Stimulated activated CD8-positive, alpha-beta memory T cell treated with anti-CD3 and anti-CD28 coated beads, Interleukin-15, amount 100 ng/mL, for 4 hours (primary cell): ENCODE results near the gene LOXHD1.

Experiments used
- DNase-seq, 2 donors: peaks; one replicate each; pipeline ENCODE4 v3.0.0-alpha.2; 2020; ENCODE audit warnings: low read depth in 2 of 2

Gene LOXHD1

GRCh38 chr18:46657115-46657955 lies at the start of gene LOXHD1:
Gene LOXHD1 (minus strand): TSS chr18:46657220. CDS start chr18:46657033, 187 bp downstream.
- DNase-seq: no peak

GRCh38 chr18:46705521-46705920 lies 48.5 kb upstream of the LOXHD1 start:
- DNase-seq: no peak

- no peak for DNase-seq
These were observed 47.8 kb upstream of the LOXHD1 start for GRCh38 chr18:46704816-46705215.

GRCh38 chr18:46704189-46704588 lies 47.2 kb upstream of the LOXHD1 start:
- no peak for DNase-seq

GRCh38 chr18:46702471-46702870 lies 45.5 kb upstream of the LOXHD1 start:
- no peak for DNase-seq

- DNase-seq: no peak
These were observed 43.2 kb upstream of the LOXHD1 start for GRCh38 chr18:46700066-46700824.

GRCh38 chr18:46696702-46697101 lies 39.7 kb upstream of the LOXHD1 start:
- DNase-seq: no peak

GRCh38 chr18:46696268-46696667 lies 39.2 kb upstream of the LOXHD1 start:
- DNase-seq: no peak

- no peak for DNase-seq
These were observed 37.0 kb upstream of the LOXHD1 start for GRCh38 chr18:46693996-46694395.

- DNase-seq: no peak
These were observed 32.0 kb upstream of the LOXHD1 start for GRCh38 chr18:46688853-46689525.

- DNase-seq: no peak
These were observed 29.2 kb upstream of the LOXHD1 start for GRCh38 chr18:46686186-46686585.

- DNase-seq: no peak
These were observed 26.2 kb upstream of the LOXHD1 start for GRCh38 chr18:46683252-46683651.

- no peak for DNase-seq
These were observed 24.0 kb upstream of the LOXHD1 start for GRCh38 chr18:46680784-46681695.

- DNase-seq: no peak
These were observed 23.0 kb upstream of the LOXHD1 start for GRCh38 chr18:46679846-46680598.

GRCh38 chr18:46678785-46679399 lies 21.9 kb upstream of the LOXHD1 start:
- no peak for DNase-seq

GRCh38 chr18:46678041-46678440 lies 21.0 kb upstream of the LOXHD1 start:
- no peak for DNase-seq

GRCh38 chr18:46677611-46678010 lies 20.6 kb upstream of the LOXHD1 start:
- no peak for DNase-seq

- DNase-seq: no peak
These were observed 19.3 kb upstream of the LOXHD1 start for GRCh38 chr18:46676182-46676835.

GRCh38 chr18:46675112-46675511 lies 18.1 kb upstream of the LOXHD1 start:
- no peak for DNase-seq
